Erythroblast (primary cell): Measurements from ENCODE around the gene WDFY3.
"Not testable (repeated sequence)": the region's sequence is repeated elsewhere in the genome, so short reads cannot be mapped to it uniquely, and the experiment has no call there.

ENCODE experiments used
- DNase-seq, 2 experiments: peaks; one replicate each; lab custom pipeline; 2025; lab: John Stamatoyannopoulos, UW
- GATA1 ChIP-seq: IDR thresholded peaks from 2 replicates; pipeline ENCODE4 v1.6.1; 2011; ENCODE audit warnings: low read depth, mild to moderate bottlenecking, control low read depth, low read length, moderate library complexity
- POLR2A ChIP-seq: IDR thresholded peaks from 2 replicates; pipeline ENCODE4 v1.6.1; 2011; ENCODE audit warnings: mild to moderate bottlenecking, low read length

Gene WDFY3

GRCh38 chr4:84678976-84679744, 287.3 kb downstream of the WDFY3 start:
- DNase-seq, result no peak
- no peak for TF ChIP-seq POLR2A
- TF ChIP-seq GATA1, result no peak

GRCh38 chr4:84677995-84678394, 288.5 kb downstream of the WDFY3 start:
- no peak for DNase-seq
- no peak for TF ChIP-seq POLR2A
- TF ChIP-seq GATA1, result no peak

GRCh38 chr4:84677093-84677492, 289.4 kb downstream of the WDFY3 start:
- no peak for TF ChIP-seq GATA1
- no peak for TF ChIP-seq POLR2A
- DNase-seq, result no peak

GRCh38 chr4:84673475-84674240, 292.8 kb downstream of the WDFY3 start:
- DNase-seq, result no peak

GRCh38 chr4:84672177-84672576, 294.3 kb downstream of the WDFY3 start:
- no peak for TF ChIP-seq POLR2A
- TF ChIP-seq GATA1, result no peak
- DNase-seq, result no peak

More at GRCh38 chr4:84673475-84674240, 292.8 kb downstream of the WDFY3 start:
- no peak for TF ChIP-seq POLR2A
- no peak for TF ChIP-seq GATA1

- DNase-seq, result no peak
- TF ChIP-seq POLR2A (no peak), GATA1 (no peak)
These were observed 297.3 kb downstream of the WDFY3 start for GRCh38 chr4:84669201-84669600.

GRCh38 chr4:84666439-84666838, 300.1 kb downstream of the WDFY3 start:
- no peak for DNase-seq
- no peak for TF ChIP-seq GATA1
- TF ChIP-seq POLR2A, result no peak

- not testable (repeated sequence) for DNase-seq
These were observed 301.7 kb downstream of the WDFY3 start for GRCh38 chr4:84664767-84665166.

- TF ChIP-seq POLR2A (no peak), GATA1 (no peak)
- no peak for DNase-seq
These were observed 305.1 kb downstream of the WDFY3 start for GRCh38 chr4:84661191-84661939.

GRCh38 chr4:84660606-84661005, 305.9 kb downstream of the WDFY3 start:
- TF ChIP-seq GATA1 (no peak), POLR2A (no peak)
- no peak for DNase-seq

- no peak for TF ChIP-seq GATA1
- TF ChIP-seq POLR2A, result no peak
- no peak for DNase-seq
These were observed 314.0 kb downstream of the WDFY3 start for GRCh38 chr4:84652478-84652877.

- no peak for DNase-seq
- no peak for TF ChIP-seq POLR2A
- no peak for TF ChIP-seq GATA1
These were observed 315.0 kb downstream of the WDFY3 start for GRCh38 chr4:84651499-84651898.

GRCh38 chr4:84648863-84649647, 317.4 kb downstream of the WDFY3 start:
- DNase-seq, result no peak
- TF ChIP-seq POLR2A (no peak), GATA1 (no peak)
